Neural progenitor cell (in vitro differentiated cells): Measurements from ENCODE around the gene TRPV2. TPM values are rescaled to one million over a fixed set of nuclear protein-coding genes. Genes with fewer than 3 reads are reported as not detected.

Experiments
- DNase-seq: peaks from one replicate; pipeline ENCODE4 v3.0.0-alpha.2; 2016; ENCODE audit warnings: low spot score
- H2AFZ ChIP-seq: fragments of 200-600 bp; sonication (generic); replicated peaks from 2 replicates; pipeline ENCODE4 v1.6.1; 2016; ENCODE audit warnings: antibody characterized with exemption
- H3F3A ChIP-seq: fragments of 200-600 bp; sonication (generic); 2 replicates; pipeline ENCODE4 v1.6.1; 2016; ENCODE audit warnings: antibody characterized with exemption, low read depth
- H3K27ac ChIP-seq: fragments of 200-600 bp; sonication (generic); 2 replicates; pipeline ENCODE4 v1.5.1; 2016; ENCODE audit warnings: mild to moderate bottlenecking
- H3K27me3 ChIP-seq: fragments of 200-600 bp; sonication (generic); 2 replicates; pipeline ENCODE4 v1.6.1; 2016; ENCODE audit warnings: mild to moderate bottlenecking, moderate library complexity
- H3K36me3 ChIP-seq: fragments of 200-600 bp; sonication (generic); 2 replicates; pipeline ENCODE4 v1.5.1; 2016
- H3K4me1 ChIP-seq: fragments of 200-600 bp; sonication (generic); 2 replicates; pipeline ENCODE4 v1.6.1; 2016; ENCODE audit warnings: mixed run types
- H3K4me2 ChIP-seq: fragments of 200-600 bp; sonication (generic); 2 replicates; pipeline ENCODE4 v1.6.1; 2016
- H3K4me3 ChIP-seq: fragments of 200-600 bp; sonication (generic); 2 replicates; pipeline ENCODE4 v1.5.1; 2016
- H3K79me2 ChIP-seq: fragments of 200-600 bp; sonication (generic); 2 replicates; pipeline ENCODE4 v1.6.1; 2016; ENCODE audit warnings: low read depth
- H3K9ac ChIP-seq: fragments of 200-600 bp; sonication (generic); 2 replicates; pipeline ENCODE4 v1.6.1; 2016
- H3K9me3 ChIP-seq: fragments of 200-600 bp; sonication (generic); 2 replicates; pipeline ENCODE4 v1.5.1; 2016; ENCODE audit warnings: low read depth
- H4K20me1 ChIP-seq: fragments of 200-600 bp; sonication (generic); 2 replicates; pipeline ENCODE4 v1.6.1; 2016; ENCODE audit warnings: low read depth
- H3K27ac Mint-ChIP-seq: 3 replicates; pipeline ENCODE4 v1.8.0; 2021; ENCODE audit warnings: mixed read lengths
- H3K27me3 Mint-ChIP-seq: 2 replicates; pipeline ENCODE4 v1.8.0; 2022; ENCODE audit warnings: low read depth, mild to moderate bottlenecking, inconsistent platforms, moderate library complexity, mixed read lengths; ENCODE audit not compliant: insufficient read depth
- H3K36me3 Mint-ChIP-seq: 3 replicates; pipeline ENCODE4 v1.8.0; 2021; ENCODE audit warnings: mixed read lengths
- H3K4me1 Mint-ChIP-seq: 3 replicates; pipeline ENCODE4 v1.8.0; 2021; ENCODE audit warnings: mixed read lengths
- H3K4me3 Mint-ChIP-seq: 3 replicates; pipeline ENCODE4 v1.8.0; 2021; ENCODE audit warnings: mild to moderate bottlenecking, moderate library complexity, mixed read lengths
- H3K9me3 Mint-ChIP-seq: 3 replicates; pipeline ENCODE4 v1.8.0; 2020; ENCODE audit warnings: mixed read lengths
- CTCF ChIP-seq: fragments of 200-600 bp; sonication (generic); IDR thresholded peaks from 2 replicates; pipeline ENCODE4 v1.5.1; 2017; ENCODE audit warnings: antibody characterized with exemption, mild to moderate bottlenecking
- EZH2 ChIP-seq: fragments of 200-600 bp; sonication (generic); IDR thresholded peaks from 2 replicates; pipeline ENCODE4 v1.6.1; 2017; ENCODE audit warnings: antibody characterized with exemption, mild to moderate bottlenecking, moderate library complexity
- EZH2phosphoT487 ChIP-seq: fragments of 200-600 bp; sonication (generic); IDR thresholded peaks from 2 replicates; pipeline ENCODE4 v1.6.1; 2017; ENCODE audit warnings: antibody characterized with exemption
- total RNA-seq: library from RNA; depleted of rRNA; stranded (reverse); fragments of >200 nt; gene quantifications from 2 replicates; pipeline ENCODE4 v1.2.3, GENCODE V29; 2015; ENCODE audit warnings: low replicate concordance

TRPV2 gene
- total RNA-seq, 1 donor from 2014 or later: 0.49 TPM

DNA sequence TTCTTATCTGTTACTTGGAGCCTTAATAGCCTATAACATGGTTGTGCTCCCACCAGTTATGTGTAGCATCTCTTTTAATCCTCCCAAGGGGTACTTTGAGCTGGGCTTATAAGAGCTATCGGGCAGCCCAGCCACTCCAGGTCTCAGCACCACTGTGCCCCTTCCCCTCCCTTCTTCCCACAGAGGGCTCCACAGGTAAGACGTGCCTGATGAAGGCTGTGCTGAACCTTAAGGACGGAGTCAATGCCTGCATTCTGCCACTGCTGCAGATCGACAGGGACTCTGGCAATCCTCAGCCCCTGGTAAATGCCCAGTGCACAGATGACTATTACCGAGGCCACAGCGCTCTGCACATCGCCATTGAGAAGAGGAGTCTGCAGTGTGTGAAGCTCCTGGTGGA is 7.0 kb downstream of the TRPV2 start:
- Mint-ChIP-seq H3K4me1 (peaks cover 32% of the 10 kb centered on the region), H3K4me3 (no peak overlapping the region), H3K9me3 (no peaks in the 10 kb centered on the region), H3K36me3 (no peaks in the 10 kb centered on the region), H3K27me3 (peaks cover 2% of the 10 kb centered on the region), H3K27ac (no peak overlapping the region)
- Histone ChIP-seq H3K27me3 (no peaks in the 10 kb centered on the region), H3K9me3 (no peaks in the 10 kb centered on the region), H3K4me2 (no peak overlapping the region), H3K4me3 (no peak overlapping the region), H4K20me1 (no peaks in the 10 kb centered on the region), H3K36me3 (no peaks in the 10 kb centered on the region), H3F3A (no peaks in the 10 kb centered on the region), H3K4me1 (no peaks in the 10 kb centered on the region), H2AFZ (no peak overlapping the region), H3K9ac (no peak overlapping the region), H3K27ac (no peak overlapping the region), H3K79me2 (no peaks in the 10 kb centered on the region)
- DNase-seq: no peak
- TF ChIP-seq EZH2phosphoT487: no peak
- no peak for TF ChIP-seq EZH2
- TF ChIP-seq CTCF: no peak

DNA sequence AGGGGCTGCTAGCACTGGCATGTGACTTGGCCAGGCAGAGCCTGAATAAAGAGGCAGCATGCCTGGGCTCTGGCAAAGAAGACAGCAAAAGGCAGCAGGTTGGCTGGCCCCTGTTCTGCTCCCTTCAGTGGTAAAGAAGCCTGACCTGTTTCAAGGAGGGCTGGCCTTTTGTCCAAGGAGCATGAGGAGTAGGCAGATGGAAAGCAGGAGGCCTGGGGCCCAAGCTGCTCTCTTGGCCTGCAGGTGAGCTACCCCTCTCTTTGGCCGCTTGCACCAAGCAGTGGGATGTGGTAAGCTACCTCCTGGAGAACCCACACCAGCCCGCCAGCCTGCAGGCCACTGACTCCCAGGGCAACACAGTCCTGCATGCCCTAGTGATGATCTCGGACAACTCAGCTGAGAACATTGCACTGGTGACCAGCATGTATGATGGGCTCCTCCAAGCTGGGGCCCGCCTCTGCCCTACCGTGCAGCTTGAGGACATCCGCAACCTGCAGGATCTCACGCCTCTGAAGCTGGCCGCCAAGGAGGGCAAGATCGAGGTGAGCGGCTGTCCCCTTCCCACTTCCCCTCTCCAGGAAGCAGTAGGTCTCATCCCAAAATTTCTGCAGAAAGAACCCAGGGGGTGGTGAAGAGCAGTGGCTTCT is 8.0 kb downstream of the TRPV2 start:
- H3K4me3 ChIP-seq: no peak overlapping the region
- no peak for DNase-seq
- no peaks in the 10 kb centered on the region for H3K36me3 ChIP-seq
- H3K9ac ChIP-seq: no peak overlapping the region
- H3K27ac ChIP-seq: no peak overlapping the region
- no peak overlapping the region for H3K27ac Mint-ChIP-seq
- no peak overlapping the region for H3K4me2 ChIP-seq
- no peaks in the 10 kb centered on the region for H3F3A ChIP-seq
- no peaks in the 10 kb centered on the region for H3K9me3 Mint-ChIP-seq
- H3K9me3 ChIP-seq: no peaks in the 10 kb centered on the region
- no peaks in the 10 kb centered on the region for H3K27me3 ChIP-seq
- no peaks in the 10 kb centered on the region for H3K36me3 Mint-ChIP-seq
- TF ChIP-seq EZH2 (no peak), CTCF (no peak), EZH2phosphoT487 (no peak)
- H3K4me1 ChIP-seq: no peaks in the 10 kb centered on the region
- no peaks in the 10 kb centered on the region for H4K20me1 ChIP-seq
- H3K4me3 Mint-ChIP-seq: no peak overlapping the region
- no peak overlapping the region for H2AFZ ChIP-seq
- H3K27me3 Mint-ChIP-seq: peaks cover 2% of the 10 kb centered on the region
- peaks cover 27% of the 10 kb centered on the region for H3K4me1 Mint-ChIP-seq
- H3K79me2 ChIP-seq: no peaks in the 10 kb centered on the region

DNA sequence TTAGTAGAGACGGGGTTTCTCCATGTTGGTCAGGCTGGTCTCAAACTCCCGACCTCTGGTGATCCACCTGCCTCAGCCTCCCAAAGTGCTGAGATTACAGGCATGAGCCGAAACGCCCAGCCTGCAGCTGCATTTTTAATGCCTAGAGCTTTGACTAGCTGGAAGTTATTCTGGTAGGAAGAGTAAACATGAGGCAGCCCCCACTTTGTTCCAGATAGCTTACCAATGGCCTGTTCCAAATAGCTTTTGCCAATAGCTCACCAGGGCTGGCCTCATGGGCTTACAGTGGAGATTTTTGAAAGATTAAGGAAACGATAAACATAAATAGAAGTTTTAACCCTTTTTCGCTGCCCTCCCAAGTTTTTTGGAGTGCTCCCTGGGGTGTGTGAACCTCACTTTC is 9.8 kb downstream of the TRPV2 start:
- Histone ChIP-seq H3K4me2 (no peak overlapping the region), H3K9me3 (no peaks in the 10 kb centered on the region), H3K36me3 (no peaks in the 10 kb centered on the region), H3K79me2 (no peaks in the 10 kb centered on the region), H3F3A (no peaks in the 10 kb centered on the region), H3K27me3 (no peaks in the 10 kb centered on the region), H3K27ac (no peak overlapping the region), H2AFZ (no peak overlapping the region), H3K9ac (no peak overlapping the region), H3K4me1 (no peaks in the 10 kb centered on the region), H4K20me1 (no peaks in the 10 kb centered on the region), H3K4me3 (no peak overlapping the region)
- Mint-ChIP-seq H3K4me3 (no peak overlapping the region), H3K9me3 (no peaks in the 10 kb centered on the region), H3K4me1 (peaks cover 13% of the 10 kb centered on the region), H3K36me3 (no peaks in the 10 kb centered on the region), H3K27ac (no peak overlapping the region), H3K27me3 (no peaks in the 10 kb centered on the region)
- DNase-seq: no peak
- TF ChIP-seq EZH2phosphoT487 (no peak), CTCF (no peak), EZH2 (no peak)
